Caco-2 (cell line): ENCODE results near the gene DPP9. TPM values are rescaled to one million over a fixed set of nuclear protein-coding genes. Genes with fewer than 3 reads are reported as not detected.

ENCODE experiments used
- BruUV-seq: library from RNA; stranded (reverse); fragments of 400-500 nt; replicated peaks from 2 replicates; lab custom pipeline; 2021; lab: Mats Ljungman, UMichigan
- CTCF ChIA-PET: fragments of 300-600 bp; sonication (Branson Sonifier 250); formaldehyde crosslinking; loops from one replicate; lab custom pipeline; 2022; ENCODE audit warnings: antibody characterized with exemption; lab: Charles Lee
- POLR2A ChIA-PET: fragments of 300-600 bp; sonication (Branson Sonifier 250); formaldehyde crosslinking; loops from one replicate; lab custom pipeline; 2022; ENCODE audit warnings: antibody characterized with exemption; lab: Charles Lee
- DNase-seq, 2 experiments: peaks; one replicate each; pipeline versions ENCODE4 v3.0.0 to v3.0.0-alpha.2; 2020 to 2022
- H3K27me3 ChIP-seq: replicated peaks from 2 replicates; pipeline ENCODE4 v1.6.0; 2011; ENCODE audit warnings: low read length; ENCODE audit not compliant: control insufficient read depth, insufficient read depth
- H3K36me3 ChIP-seq: 2 replicates; pipeline ENCODE4 v1.5.1; 2011; ENCODE audit warnings: low read length; ENCODE audit not compliant: control insufficient read depth, insufficient read depth
- H3K4me1 ChIP-seq: fragments of 250-450 bp; sonication (Bioruptor Pico); 2 replicates; pipeline ENCODE4 v1.5.1; 2020; ENCODE audit warnings: mild to moderate bottlenecking
- H3K4me3 ChIP-seq: 2 replicates; pipeline ENCODE4 v1.5.1; 2011; ENCODE audit warnings: low read depth, mild to moderate bottlenecking, control low read depth, low read length
- H3K9me3 ChIP-seq: fragments of 250-450 bp; sonication (Bioruptor Pico); 2 replicates; pipeline ENCODE4 v1.5.1; 2020; ENCODE audit warnings: mild to moderate bottlenecking, moderate library complexity
- H3K27ac Mint-ChIP-seq: one replicate; pipeline ENCODE4 v1.8.0; 2022; ENCODE audit warnings: mixed read lengths; ENCODE audit not compliant: unreplicated experiment
- H3K27me3 Mint-ChIP-seq: one replicate; pipeline ENCODE4 v1.8.0; 2022; ENCODE audit warnings: mixed read lengths; ENCODE audit not compliant: insufficient read depth, unreplicated experiment
- H3K36me3 Mint-ChIP-seq: one replicate; pipeline ENCODE4 v1.8.0; 2022; ENCODE audit warnings: mild to moderate bottlenecking, mixed read lengths; ENCODE audit not compliant: insufficient read depth, unreplicated experiment
- H3K4me1 Mint-ChIP-seq: one replicate; pipeline ENCODE4 v1.8.0; 2022; ENCODE audit warnings: low read depth, mixed read lengths; ENCODE audit not compliant: unreplicated experiment
- H3K4me3 Mint-ChIP-seq: one replicate; pipeline ENCODE4 v1.8.0; 2022; ENCODE audit warnings: mild to moderate bottlenecking, moderate library complexity, mixed read lengths; ENCODE audit not compliant: unreplicated experiment
- H3K9me3 Mint-ChIP-seq: one replicate; pipeline ENCODE4 v1.8.0; 2022; ENCODE audit warnings: mixed read lengths; ENCODE audit not compliant: unreplicated experiment
- CTCF ChIP-seq, 2 experiments: fragments of 200-600 bp in 1 of 2; IDR thresholded peaks; 1 replicate in 1 of 2; 2 replicates in 1 of 2; pipeline versions ENCODE4 v1.5.1 to v1.8.0; 2011 to 2022; ENCODE audit warnings: antibody characterized with exemption in 1 of 2, control low read depth in 1 of 2, inconsistent platforms in 1 of 2, low read depth in 1 of 2, low read length in 1 of 2, mild to moderate bottlenecking in 1 of 2, moderate library complexity in 1 of 2; ENCODE audit not compliant: insufficient read depth in 1 of 2, severe bottlenecking in 1 of 2, unreplicated experiment in 1 of 2
- intact Hi-C: fragments of 100-400 bp; cut with micrococcal nuclease; formaldehyde crosslinking; loops from one replicate; pipeline ENCODE4 v1.10.0; 2022; ENCODE audit not compliant: unreplicated experiment
- total RNA-seq: library from RNA; stranded (reverse); gene quantifications from 2 replicates; pipeline ENCODE4 v1.2.3, GENCODE V29; 2022

DPP9 gene
- total RNA-seq, 1 experiment from 2014 or later: 63.2 TPM

DNA sequence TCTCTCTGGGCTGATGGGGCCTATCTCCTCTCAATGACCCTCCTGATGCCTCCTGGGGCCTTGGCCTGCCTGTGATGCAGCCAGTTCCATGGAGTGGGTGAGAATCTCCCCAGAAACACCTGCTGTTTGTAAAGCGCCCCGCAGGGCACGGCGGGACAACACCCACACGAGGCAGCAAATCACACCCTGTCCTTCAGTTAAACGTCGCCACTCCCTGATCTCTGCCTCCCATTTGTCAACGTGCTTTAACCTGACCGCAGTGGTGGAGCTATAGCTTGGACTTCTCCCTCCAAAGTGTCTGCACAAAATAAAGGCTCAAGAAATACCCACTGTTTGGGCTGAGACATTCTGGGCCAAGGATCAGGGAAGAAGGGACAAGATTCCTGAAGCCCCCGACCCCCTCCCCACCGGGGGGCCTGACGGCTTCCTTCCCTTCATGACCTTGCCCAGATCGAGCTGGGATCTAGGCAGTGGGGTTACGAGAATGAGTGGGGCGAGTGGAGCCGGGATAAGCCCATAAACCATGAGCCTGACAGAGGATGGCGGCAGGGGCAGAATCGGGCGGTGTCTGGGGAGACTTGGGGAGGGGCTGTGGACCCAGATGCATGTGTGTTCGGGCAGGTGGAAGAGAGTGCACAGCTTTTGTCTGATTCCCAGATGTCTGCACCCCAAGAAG, 61.5 kb downstream of the DPP9 start:
- H3K4me1 Mint-ChIP-seq: no peaks in the 10 kb centered on the region
- H3K27me3 Mint-ChIP-seq: no peaks in the 10 kb centered on the region
- no peak overlapping the region for H3K27ac Mint-ChIP-seq
- H3K4me1 ChIP-seq: no peaks in the 10 kb centered on the region
- POLR2A ChIA-PET: no interaction called here
- no peak for TF ChIP-seq CTCF (IDR thresholded peaks at IDR 0.05; ENCODE audit: insufficient read depth in 1 of 2, low read depth in 1 of 2, low read length in 1 of 2, severe bottlenecking in 1 of 2, unreplicated experiment in 1 of 2)
- no peaks in the 10 kb centered on the region for H3K9me3 Mint-ChIP-seq
- DNase-seq: no peak
- no TSS peak for BruUV-seq
- H3K4me3 ChIP-seq: no peak overlapping the region
- CTCF ChIA-PET: no interaction called here
- H3K4me3 Mint-ChIP-seq: no peak overlapping the region
- no peaks in the 10 kb centered on the region for H3K9me3 ChIP-seq
- intact Hi-C loops: no loop called here
- H3K36me3 Mint-ChIP-seq: peaks cover 52% of the 10 kb centered on the region
- H3K27me3 ChIP-seq: no peaks in the 10 kb centered on the region
- H3K36me3 ChIP-seq: peaks cover 1% of the 10 kb centered on the region; the same call in 1 of the 2 replicates

- H3K9me3 Mint-ChIP-seq: no peaks in the 10 kb centered on the region
- Histone ChIP-seq H3K27me3 (no peaks in the 10 kb centered on the region), H3K9me3 (no peaks in the 10 kb centered on the region), H3K4me1 (no peaks in the 10 kb centered on the region), H3K36me3 (peaks cover 1% of the 10 kb centered on the region; the same call in 1 of the 2 replicates), H3K4me3 (no peak overlapping the region)
- ChIA-PET POLR2A (no interaction called here), CTCF (interaction anchor here (1.0 kb wide), 1 partner anchor 36 kb away, joined by 5 read pairs; no protein-coding TSS in a partner anchor)
- TF ChIP-seq CTCF (IDR thresholded peaks at IDR 0.05; ENCODE audit: insufficient read depth in 1 of 2, low read depth in 1 of 2, low read length in 1 of 2, severe bottlenecking in 1 of 2, unreplicated experiment in 1 of 2): no peak
- DNase-seq: no peak
- intact Hi-C loops: no loop called here
- H3K4me3 Mint-ChIP-seq: no peak overlapping the region
- no peak overlapping the region for H3K27ac Mint-ChIP-seq
- BruUV-seq: no TSS peak
- no peaks in the 10 kb centered on the region for H3K4me1 Mint-ChIP-seq
- no peaks in the 10 kb centered on the region for H3K27me3 Mint-ChIP-seq
- peaks cover 47% of the 10 kb centered on the region for H3K36me3 Mint-ChIP-seq
Measured at GRCh38 chr19:4660993-4661392, 62.6 kb downstream of the DPP9 start.

DNA sequence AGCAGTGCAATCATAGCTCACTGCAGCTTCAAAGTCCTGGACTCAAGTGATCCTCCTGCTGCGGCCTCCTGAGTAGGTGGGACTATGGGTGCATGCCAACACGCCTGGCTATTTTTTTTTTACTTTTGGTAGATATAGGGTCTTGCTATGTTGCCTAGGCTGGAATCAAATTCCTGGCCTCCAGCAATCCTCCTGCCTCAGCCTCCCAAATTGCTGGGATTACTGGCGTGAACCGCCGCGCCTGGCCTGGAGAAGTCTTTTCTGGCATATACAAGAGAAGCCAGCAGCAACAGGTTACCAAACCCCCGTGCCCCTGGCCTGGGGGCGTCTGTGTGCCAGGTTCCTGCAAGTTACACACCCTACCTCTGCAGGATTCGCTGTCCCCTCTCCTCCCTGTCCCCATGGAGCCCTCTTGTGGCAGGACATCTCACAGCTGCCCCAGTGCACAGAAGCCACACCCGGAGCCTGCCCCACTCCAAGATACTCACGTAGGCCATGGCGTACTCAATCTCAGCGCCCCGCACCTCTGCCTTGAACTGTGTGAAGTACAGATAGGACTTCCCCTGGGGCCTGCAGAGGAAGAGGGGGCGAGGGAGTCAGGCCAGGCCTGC, 63.4 kb downstream of the DPP9 start:
- intact Hi-C loops: no loop called here
- TF ChIP-seq CTCF (IDR thresholded peaks at IDR 0.05; ENCODE audit: insufficient read depth in 1 of 2, low read depth in 1 of 2, low read length in 1 of 2, severe bottlenecking in 1 of 2, unreplicated experiment in 1 of 2): peak in 1 of 2 experiments; percentile 50
- Histone ChIP-seq H3K4me1 (no peaks in the 10 kb centered on the region), H3K9me3 (no peaks in the 10 kb centered on the region), H3K36me3 (peaks cover 1% of the 10 kb centered on the region; the same call in 1 of the 2 replicates), H3K4me3 (no peak overlapping the region), H3K27me3 (no peaks in the 10 kb centered on the region)
- H3K36me3 Mint-ChIP-seq: peaks cover 49% of the 10 kb centered on the region
- BruUV-seq: no TSS peak
- no peaks in the 10 kb centered on the region for H3K27me3 Mint-ChIP-seq
- H3K27ac Mint-ChIP-seq: no peak overlapping the region
- H3K9me3 Mint-ChIP-seq: no peaks in the 10 kb centered on the region
- ChIA-PET CTCF (no interaction called here), POLR2A (no interaction called here)
- H3K4me3 Mint-ChIP-seq: no peak overlapping the region
- peak; percentile 62 to 64 for DNase-seq
- H3K4me1 Mint-ChIP-seq: no peaks in the 10 kb centered on the region
